GM19099 (cell line): ENCODE results near the gene TFAP2D.
A peak's percentile ranks its signal among the peaks of the same experiment; 100 is the strongest.

Experiments
- POLR2A ChIP-seq: IDR thresholded peaks from 3 replicates; pipeline ENCODE4 v1.6.1; 2011; ENCODE audit warnings: low read depth; ENCODE audit not compliant: insufficient read length; ENCODE audit errors: extremely low read depth

TFAP2D gene

GRCh38 chr6:50780382-50780781 lies 67.1 kb downstream of the TFAP2D start:
- no peak for TF ChIP-seq POLR2A

- TF ChIP-seq POLR2A, result no peak
Measured at GRCh38 chr6:50785921-50786320, 72.6 kb downstream of the TFAP2D start.

GRCh38 chr6:50791900-50792508 lies 78.7 kb downstream of the TFAP2D start:
- no peak for TF ChIP-seq POLR2A

GRCh38 chr6:50792771-50793170 lies 79.4 kb downstream of the TFAP2D start:
- no peak for TF ChIP-seq POLR2A

GRCh38 chr6:50795574-50795973 lies 82.2 kb downstream of the TFAP2D start:
- no peak for TF ChIP-seq POLR2A

GRCh38 chr6:50804283-50804682 lies 91.0 kb downstream of the TFAP2D start:
- no peak for TF ChIP-seq POLR2A

- TF ChIP-seq POLR2A, result no peak
Measured at GRCh38 chr6:50807035-50807434, 93.7 kb downstream of the TFAP2D start.

GRCh38 chr6:50815436-50816114 lies 102.2 kb downstream of the TFAP2D start:
- TF ChIP-seq POLR2A, result no peak

- no peak for TF ChIP-seq POLR2A
Measured at GRCh38 chr6:50816115-50816675, 102.9 kb downstream of the TFAP2D start.

GRCh38 chr6:50816947-50817645 lies 103.8 kb downstream of the TFAP2D start:
- no peak for TF ChIP-seq POLR2A

GRCh38 chr6:50817646-50817950 lies 104.3 kb downstream of the TFAP2D start:
- no peak for TF ChIP-seq POLR2A

GRCh38 chr6:50818020-50818419 lies 104.7 kb downstream of the TFAP2D start:
- no peak for TF ChIP-seq POLR2A

- TF ChIP-seq POLR2A, result peak; percentile 23
Measured at GRCh38 chr6:50818673-50819072, 105.3 kb downstream of the TFAP2D start, which contains the start of gene TFAP2B. TFAP2B (plus strand) TSS chr6:50818871; CDS start chr6:50818892, 21 bp downstream.

- no peak for TF ChIP-seq POLR2A
Measured at GRCh38 chr6:50819466-50819903, 106.2 kb downstream of the TFAP2D start.

GRCh38 chr6:50819904-50820868 lies 106.9 kb downstream of the TFAP2D start:
- no peak for TF ChIP-seq POLR2A

GRCh38 chr6:50820869-50821264 lies 107.5 kb downstream of the TFAP2D start:
- TF ChIP-seq POLR2A, result no peak
